ENCODE results near the gene FXYD6. TPM values are rescaled to one million over a fixed set of nuclear protein-coding genes. Genes with fewer than 3 reads are reported as not detected.
"Not testable (repeated sequence)": the region's sequence is repeated elsewhere in the genome, so short reads cannot be mapped to it uniquely, and the experiment has no call there.

The FXYD6 gene
- total RNA-seq, 1 donor from 2014 or later, result 21.5 TPM

GRCh38 chr11:117819096-117820040 is 57.1 kb downstream of the FXYD6 start:
- DNase-seq (ENCODE audit: low spot score), result no peak

- DNase-seq (ENCODE audit: low spot score), result no peak
Measured at GRCh38 chr11:117818041-117818873, 58.2 kb downstream of the FXYD6 start.

GRCh38 chr11:117817368-117818040 is 59.0 kb downstream of the FXYD6 start:
- no peak for DNase-seq (ENCODE audit: low spot score)

GRCh38 chr11:117816846-117817367 is 59.6 kb downstream of the FXYD6 start:
- no peak for DNase-seq (ENCODE audit: low spot score)

GRCh38 chr11:117816151-117816741 is 60.2 kb downstream of the FXYD6 start:
- no peak for DNase-seq (ENCODE audit: low spot score)

GRCh38 chr11:117815262-117815803 is 61.1 kb downstream of the FXYD6 start:
- DNase-seq (ENCODE audit: low spot score), result no peak

- no peak for DNase-seq (ENCODE audit: low spot score)
Measured at GRCh38 chr11:117814766-117815261, 61.6 kb downstream of the FXYD6 start.

GRCh38 chr11:117814204-117814765 is 62.2 kb downstream of the FXYD6 start:
- no peak for DNase-seq (ENCODE audit: low spot score)

- not testable (repeated sequence) for DNase-seq (ENCODE audit: low spot score)
Measured at GRCh38 chr11:117810056-117810451, 66.4 kb downstream of the FXYD6 start.

GRCh38 chr11:117809236-117810055 is 67.0 kb downstream of the FXYD6 start:
- no peak for DNase-seq (ENCODE audit: low spot score)

- DNase-seq (ENCODE audit: low spot score), result no peak
Measured at GRCh38 chr11:117808784-117809183, 67.7 kb downstream of the FXYD6 start.

GRCh38 chr11:117807482-117808327 is 68.8 kb downstream of the FXYD6 start:
- no peak for DNase-seq (ENCODE audit: low spot score)

- DNase-seq (ENCODE audit: low spot score), result no peak
Measured at GRCh38 chr11:117806846-117807245, 69.6 kb downstream of the FXYD6 start.

- no peak for DNase-seq (ENCODE audit: low spot score)
Measured at GRCh38 chr11:117805045-117805444, 71.4 kb downstream of the FXYD6 start.

- no peak for DNase-seq (ENCODE audit: low spot score)
Measured at GRCh38 chr11:117803896-117804295, 72.6 kb downstream of the FXYD6 start.

- no peak for DNase-seq (ENCODE audit: low spot score)
Measured at GRCh38 chr11:117799634-117800033, 76.8 kb downstream of the FXYD6 start.

GRCh38 chr11:117796872-117797529 is 79.5 kb downstream of the FXYD6 start, which contains the start of gene DSCAML1:
Gene DSCAML1, minus strand, starts transcription at chr11:117797216. Its CDS starts 137 bp downstream, at chr11:117797079.
- DNase-seq (ENCODE audit: low spot score), result no peak

Measured in mesenteric fat pad (tissue), 1 donor.